Ovary (tissue), 3 donors: Measurements from ENCODE around the gene ALG13.

Experiments
- CTCF ChIP-seq, 3 donors: fragments of 450-650 bp in 2 of 3; fragments of 200-600 bp in 1 of 3; IDR thresholded peaks; one replicate each; pipeline versions ENCODE4 v1.5.1 to v1.8.0; 2016 to 2022; ENCODE audit warnings: antibody characterized with exemption in 3 of 3, mild to moderate bottlenecking in 1 of 3
- EP300 ChIP-seq: sonication (generic); formaldehyde crosslinking; IDR thresholded peaks from one replicate; pipeline ENCODE4 v1.6.1; 2017; ENCODE audit warnings: antibody characterized with exemption
- POLR2A ChIP-seq: fragments of 450-650 bp; IDR thresholded peaks from one replicate; pipeline ENCODE4 v1.6.1; 2017; ENCODE audit warnings: antibody characterized with exemption, mild to moderate bottlenecking, moderate library complexity
- donor health status: DM: no; HTN: no; CAD: no.

GRCh38 chrX:111779582-111779981 lies 98.6 kb downstream of the ALG13 start:
- TF ChIP-seq CTCF (IDR thresholded peaks at IDR 0.05) (no peak), EP300 (no peak), POLR2A (no peak)
